Daoy (cell line): ENCODE measurements around the gene WDR46. TPM values are rescaled to one million over a fixed set of nuclear protein-coding genes. Genes with fewer than 3 reads are reported as not detected.

Source experiments
- DNase-seq: peaks from one replicate; pipeline ENCODE4 v3.0.0-alpha.2; 2015; ENCODE audit warnings: low read depth
- total RNA-seq: library from RNA; depleted of rRNA; stranded (reverse); fragments of >200 nt; shearing (Covaris generic); gene quantifications from 2 replicates; pipeline ENCODE4 v1.2.3, GENCODE V29; 2014; rRNA removed

WDR46 gene
- total RNA-seq = 286 and 362 TPM in 2 replicates

DNA sequence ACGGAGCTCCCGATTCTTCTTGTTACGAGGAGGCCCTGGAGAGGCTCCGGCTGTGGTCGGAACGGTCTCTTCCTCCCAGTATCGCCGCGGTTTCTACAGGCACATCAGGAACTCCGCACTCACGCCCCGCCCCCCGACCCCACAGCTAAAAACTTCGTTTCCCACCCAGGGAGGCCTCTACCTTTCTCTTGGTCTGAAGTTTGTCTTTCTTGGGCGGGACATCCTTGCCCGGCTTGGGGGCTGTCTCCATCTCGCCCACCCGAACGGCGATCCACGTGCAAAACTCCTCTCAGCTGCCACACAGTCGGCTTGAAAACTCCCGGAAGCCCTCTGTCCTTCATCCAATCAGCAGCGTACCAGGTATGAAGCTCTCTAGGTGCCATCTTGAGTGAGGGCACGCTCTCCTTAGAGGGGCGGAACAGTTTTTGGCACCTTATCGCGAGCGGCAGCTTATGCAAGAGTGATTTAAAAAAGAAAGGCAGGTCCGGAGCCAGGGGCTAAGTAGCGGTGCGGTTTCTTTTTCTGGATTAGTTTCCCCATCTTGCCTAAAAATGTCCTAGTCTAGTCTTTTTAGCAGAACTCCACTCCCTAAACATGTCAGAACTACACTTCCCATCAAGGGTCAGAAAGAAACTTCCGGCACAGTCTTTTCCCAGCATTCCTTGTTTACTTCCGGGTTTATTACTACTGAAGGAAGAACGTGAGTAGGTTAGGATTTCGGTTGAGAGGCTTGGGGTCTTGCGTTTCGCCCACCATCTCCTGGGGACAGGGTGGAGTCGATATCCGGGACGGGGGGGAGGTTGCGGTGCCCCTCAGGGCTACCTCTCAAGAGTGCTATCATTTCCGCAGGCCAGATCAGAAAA lies at the start of gene WDR46, which contains the start of gene PFDN6:
Gene WDR46 (minus strand): TSS at position 319 of the 863 bp plus-strand sequence. CDS start 69 bp downstream, at position 250.
Gene PFDN6 (plus strand): TSS at position 681 of the 863 bp plus-strand sequence. CDS start 256 bp downstream, outside the sequence.
- peak; percentile 92 for DNase-seq

GRCh38 chr6:33336495-33336894 lies 47.5 kb upstream of the WDR46 start:
- no peak for DNase-seq

- no peak for DNase-seq
Measured at GRCh38 chr6:33335916-33336315, 46.9 kb upstream of the WDR46 start.

GRCh38 chr6:33333666-33334065 lies 44.6 kb upstream of the WDR46 start:
- DNase-seq = no peak

DNA sequence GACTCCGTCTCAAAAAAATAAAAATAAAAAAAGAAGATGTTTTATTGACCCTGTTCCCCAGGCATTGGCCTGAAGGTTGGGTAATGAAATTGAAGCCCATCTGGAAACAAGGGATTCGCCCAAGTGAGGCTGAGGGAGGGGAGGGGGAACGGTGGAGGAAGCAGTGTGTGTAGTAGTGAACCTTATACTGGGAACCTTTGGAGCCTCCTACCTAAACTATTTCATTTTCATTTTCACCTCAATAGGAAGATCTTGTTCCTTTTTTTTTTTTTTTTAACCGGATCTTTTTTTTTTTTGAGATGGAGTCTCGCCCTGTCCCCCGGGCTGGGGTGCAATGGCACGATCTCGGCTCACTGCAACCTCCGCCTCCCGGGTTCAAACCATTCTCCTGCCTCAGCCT lies 41.7 kb upstream of the WDR46 start:
- DNase-seq = no peak

DNA sequence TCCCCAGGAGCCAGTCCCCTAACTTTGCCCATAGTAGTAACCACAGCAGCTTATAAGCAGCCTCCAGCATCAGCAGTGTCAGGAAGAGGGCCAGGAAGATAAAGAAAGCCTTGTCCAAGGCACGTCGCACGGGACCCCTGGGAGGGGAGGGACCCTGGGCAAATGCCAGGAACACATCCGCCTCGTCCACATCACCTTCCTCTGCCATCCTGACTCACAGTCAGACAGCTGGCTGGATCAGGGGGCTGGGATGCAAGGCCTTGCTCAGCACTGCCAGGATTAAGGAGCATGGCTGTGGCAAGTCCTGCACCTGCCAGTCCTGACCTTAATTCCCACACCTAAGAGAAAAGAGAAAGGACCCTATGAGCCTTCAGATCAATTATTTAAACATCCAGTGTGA lies 40.0 kb upstream of the WDR46 start:
- peak; percentile 53 for DNase-seq

DNA sequence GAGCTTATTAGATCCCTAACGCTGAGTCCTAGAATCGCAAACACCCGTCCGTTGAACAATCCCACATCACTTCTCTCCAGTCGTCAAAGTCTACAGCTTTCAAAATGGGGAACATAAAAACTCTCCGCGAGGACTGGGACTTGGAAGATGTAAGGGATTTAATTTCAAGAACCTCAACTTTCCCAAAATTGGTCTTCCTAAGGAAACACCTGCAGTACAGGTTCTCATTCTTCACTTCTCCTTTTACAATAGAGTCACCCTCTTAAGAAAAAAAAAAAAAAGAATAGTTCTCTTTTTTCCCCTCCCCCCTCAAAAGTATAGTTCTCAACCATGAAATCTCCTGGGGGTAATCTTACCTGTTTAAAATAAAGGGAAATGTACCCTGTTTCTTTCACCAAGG lies 35.1 kb upstream of the WDR46 start:
- no peak for DNase-seq

GRCh38 chr6:33323623-33323948 lies 34.5 kb upstream of the WDR46 start:
- DNase-seq = no peak

- no peak for DNase-seq
Measured at GRCh38 chr6:33321227-33321626, 32.2 kb upstream of the WDR46 start.

DNA sequence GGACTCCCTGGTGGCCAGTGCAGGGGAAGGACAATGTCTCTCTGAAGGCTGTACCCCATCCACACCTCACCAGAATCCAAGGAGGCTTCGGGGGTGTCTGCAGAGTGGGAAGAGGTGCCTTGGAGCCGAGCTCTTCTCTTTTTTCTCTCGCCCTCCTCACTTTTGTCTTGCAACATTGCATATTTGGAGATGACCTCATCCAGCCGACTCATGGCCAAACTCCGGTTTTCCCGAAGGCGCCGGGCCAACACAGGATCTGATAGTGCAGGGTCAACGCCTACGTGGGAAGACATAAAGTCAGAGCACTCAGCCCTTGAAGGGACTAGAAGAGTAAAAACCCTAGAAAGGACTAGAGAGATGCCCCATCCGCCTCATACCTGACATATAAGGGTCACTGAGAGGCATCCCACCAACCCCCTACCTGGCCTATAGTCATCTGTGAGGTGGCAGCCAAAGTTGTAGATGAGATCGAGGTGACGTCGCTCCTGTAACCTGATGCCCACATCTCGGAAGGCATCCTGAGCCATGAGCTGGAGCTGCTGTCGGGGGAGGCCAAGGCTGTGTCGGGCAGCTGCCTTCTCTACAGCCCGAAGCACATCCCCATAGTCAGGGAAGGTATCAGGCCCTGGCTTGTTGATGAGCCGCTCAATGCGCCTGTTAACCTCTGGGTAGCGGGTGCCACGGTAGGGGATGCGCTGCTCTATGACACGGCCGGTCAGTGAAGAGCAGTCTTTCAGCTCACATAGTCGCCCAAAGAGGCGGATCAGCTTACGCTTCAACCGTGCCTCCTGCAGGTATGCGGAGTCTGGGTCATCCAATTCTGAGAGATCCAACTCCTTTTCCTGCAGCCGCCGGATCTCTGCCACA lies 31.5 kb upstream of the WDR46 start:
- peak; percentile 90 for DNase-seq

- DNase-seq = no peak
Measured at GRCh38 chr6:33319939-33320314, 30.9 kb upstream of the WDR46 start.

- DNase-seq = no peak
Measured at GRCh38 chr6:33318426-33319073, 29.5 kb upstream of the WDR46 start.

GRCh38 chr6:33317669-33318425 lies 28.8 kb upstream of the WDR46 start, which contains the start of gene ZBTB22:
Gene ZBTB22 (minus strand): TSS chr6:33317744. CDS start chr6:33316916, 828 bp downstream.
- DNase-seq = peak; percentile 99

- no peak for DNase-seq
Measured at GRCh38 chr6:33317419-33317668, 28.3 kb upstream of the WDR46 start.

DNA sequence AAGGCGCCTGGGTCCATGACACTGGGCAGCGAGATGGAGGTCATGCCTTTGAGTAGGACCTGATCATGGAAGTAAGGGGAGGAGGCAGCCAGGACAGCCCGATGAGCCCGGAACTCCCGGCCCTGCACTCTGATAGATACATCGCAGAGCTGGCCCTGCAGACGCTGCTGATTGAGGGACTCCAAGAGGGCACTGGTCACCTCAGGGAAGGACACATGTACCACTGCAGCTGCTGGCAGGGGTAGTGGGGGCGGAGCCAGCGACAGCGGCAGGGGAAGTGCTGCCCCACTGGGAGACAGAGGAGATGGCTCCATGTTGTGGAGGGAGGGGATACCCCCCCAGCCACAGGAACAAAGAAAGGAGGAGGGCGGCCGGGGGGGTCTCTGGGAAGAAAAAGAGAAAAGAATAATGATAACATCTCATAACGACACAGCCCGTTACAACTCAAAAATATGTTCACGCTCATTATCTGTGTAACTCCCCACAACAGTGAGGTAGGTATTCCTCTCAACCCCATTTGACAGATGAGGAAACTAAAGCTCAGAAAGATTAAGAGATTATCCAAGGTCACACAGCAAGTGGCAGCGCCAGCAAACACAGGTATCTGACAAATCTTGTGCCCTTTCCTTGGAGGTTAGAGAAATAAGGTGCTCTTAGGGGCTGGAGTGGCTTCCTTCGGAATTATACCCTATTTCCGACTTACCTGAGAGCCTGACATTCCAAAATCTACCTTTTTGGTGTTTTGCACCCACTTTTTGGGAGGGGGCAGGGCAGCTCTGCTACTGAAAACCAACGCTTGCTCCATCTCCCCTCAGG lies 27.8 kb upstream of the WDR46 start:
- DNase-seq = no peak

DNA sequence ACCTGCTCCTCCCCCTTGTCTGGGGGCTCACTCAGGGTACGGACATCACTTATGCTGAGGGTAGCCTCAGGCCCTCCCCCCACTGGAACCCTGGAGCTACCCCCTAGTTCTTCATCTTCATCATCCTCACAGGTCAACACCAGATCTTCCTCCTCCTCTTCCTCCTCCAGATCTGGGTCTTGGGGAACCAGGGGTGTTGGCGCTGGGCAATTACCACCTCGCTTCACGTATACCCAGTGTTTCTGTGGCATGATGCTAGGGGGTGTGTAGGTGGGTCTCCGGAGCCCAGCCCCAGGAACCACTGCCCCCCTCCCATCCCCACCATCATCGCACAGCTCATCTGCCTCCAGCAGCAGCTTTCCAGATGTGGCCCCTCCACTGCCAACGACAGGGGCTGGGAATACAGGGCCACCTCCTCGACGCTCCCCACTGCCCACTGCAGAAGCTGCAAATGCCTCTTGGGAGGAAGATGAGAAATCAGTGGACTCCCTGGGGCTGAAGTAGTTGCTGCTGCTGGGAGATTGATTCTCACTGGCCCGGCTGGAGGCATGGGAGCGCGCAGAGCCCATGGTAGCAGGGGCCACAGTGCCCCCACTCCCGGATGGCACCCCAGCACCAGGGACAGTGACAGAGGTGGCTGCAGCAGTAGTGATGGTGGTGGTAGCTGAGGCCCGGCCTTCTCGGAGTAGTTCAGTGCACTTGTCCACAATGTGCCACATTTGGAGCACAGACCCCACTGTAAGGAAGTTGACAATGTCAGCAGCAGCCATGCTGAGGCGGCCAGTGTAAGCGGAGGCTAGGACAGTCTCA lies 27.0 kb upstream of the WDR46 start:
- no peak for DNase-seq

GRCh38 chr6:33314943-33315792 lies 26.1 kb upstream of the WDR46 start:
- DNase-seq = no peak

DNA sequence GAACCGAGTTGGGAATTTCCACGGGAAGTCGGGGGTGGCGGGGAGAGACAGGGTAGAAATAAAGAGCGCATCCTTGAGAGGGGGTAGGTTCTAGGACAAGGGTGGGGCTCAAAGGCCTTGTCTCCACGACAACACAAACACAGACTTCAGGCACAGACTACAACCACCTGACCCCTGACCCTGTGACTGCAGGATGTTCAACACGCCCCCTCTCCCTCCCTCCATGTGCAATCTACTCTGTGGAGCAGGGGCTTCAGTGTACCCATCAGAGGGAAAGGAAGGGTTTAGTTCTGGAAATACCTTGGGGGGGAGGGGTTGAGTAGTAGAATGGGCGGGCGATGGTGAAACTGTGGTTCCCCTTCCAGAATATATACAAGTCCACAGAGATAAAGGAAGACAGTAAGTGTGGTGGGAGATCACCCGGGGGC lies 25.5 kb upstream of the WDR46 start:
- peak; percentile 90 for DNase-seq
